ENCODE measurements around the gene SLC27A3. TPM values are rescaled to one million over a fixed set of nuclear protein-coding genes. Genes with fewer than 3 reads are reported as not detected.

SLC27A3 gene
- total and polyA plus RNA-seq, 9 of the 15 experiments (the other 6 are each of a cell fraction or from before 2014, with no cell fraction given) = 0.57 to 5.2 (median 2.8) TPM

GRCh38 chr1:153727463-153728304, 47.5 kb upstream of the SLC27A3 start, which contains the start of gene INTS3 (continued):
- TF ChIP-seq ZNF407 (IDR thresholded peaks at IDR 0.05; ENCODE audit: low read depth) (no peak), ZNF668 (CRISPR knock-in tag; IDR thresholded peaks at IDR 0.05) (peak; percentile 69; the same call in 1 of the 2 replicates), RCOR1 (IDR thresholded peaks at IDR 0.05; ENCODE audit: borderline replicate concordance in 1 of 2, low read depth in 2 of 2, low read length in 2 of 2) (no peak), TGIF2 (CRISPR knock-in tag; IDR thresholded peaks at IDR 0.05) (no peak), MTF1 (CRISPR knock-in tag; IDR thresholded peaks at IDR 0.05; ENCODE audit: borderline replicate concordance) (no peak), DNMT1 (IDR thresholded peaks at IDR 0.05) (no peak), FOSL1 (tag; conservative IDR thresholded peaks at IDR 0.05) (0 out of 2 replicates have a peak, but pooled peaks have one; percentile 15), TEAD2 (tag; IDR thresholded peaks at IDR 0.05) (no peak), CBX2 (IDR thresholded peaks at IDR 0.05; ENCODE audit: insufficient read depth, low read length, poor library complexity, severe bottlenecking) (no peak), BHLHE40 (IDR thresholded peaks at IDR 0.05; ENCODE audit: low read length) (peak; percentile 38; the same call in 1 of the 2 replicates), NR2C2 (CRISPR knock-in tag; IDR thresholded peaks at IDR 0.05) (no peak), NR2C2 (tag; IDR thresholded peaks at IDR 0.05) (peak; percentile 81), POLR2AphosphoS5 (IDR thresholded peaks at IDR 0.05; ENCODE audit: control insufficient read depth, insufficient read depth, low read depth, low read length) (peak; percentile 65), GATAD2B (IDR thresholded peaks at IDR 0.05; ENCODE audit: borderline replicate concordance) (no peak), FUS (optimal IDR thresholded peaks at IDR 0.05; ENCODE audit: low read depth, low read length) (no peak), SOX6 (IDR thresholded peaks at IDR 0.05) (no peak), JUNB (CRISPR knock-in tag; conservative IDR thresholded peaks at IDR 0.05) (no peak), DACH1 (IDR thresholded peaks at IDR 0.05; ENCODE audit: partially characterized antibody) (no peak), NELFE (IDR thresholded peaks at IDR 0.05; ENCODE audit: insufficient read depth, insufficient read length) (no peak), GTF2F1 (IDR thresholded peaks at IDR 0.05; ENCODE audit: low read depth, low read length) (peak; percentile 49; the same call in 1 of the 2 replicates), SMAD4 (CRISPR knock-in tag; conservative IDR thresholded peaks at IDR 0.05) (no peak)

Measured in K562 (cell line).